Forelimb muscle (tissue), 1 donor: ENCODE measurements around the gene DPH1. TPM values are rescaled to one million over a fixed set of nuclear protein-coding genes. Genes with fewer than 3 reads are reported as not detected.

Experiments used
- DNase-seq: peaks from one replicate; pipeline ENCODE4 v3.0.0-alpha.2; 2013; ENCODE audit warnings: low read depth
- polyA plus RNA-seq: library from polyadenylated mRNA; unstranded; fragments of 120-200 nt; gene quantifications from one replicate; pipeline ENCODE4 v1.2.1, GENCODE V29; 2013; ENCODE audit not compliant: insufficient read length

Gene DPH1
- polyA plus RNA-seq, 1 donor = 30.9 TPM

DNA sequence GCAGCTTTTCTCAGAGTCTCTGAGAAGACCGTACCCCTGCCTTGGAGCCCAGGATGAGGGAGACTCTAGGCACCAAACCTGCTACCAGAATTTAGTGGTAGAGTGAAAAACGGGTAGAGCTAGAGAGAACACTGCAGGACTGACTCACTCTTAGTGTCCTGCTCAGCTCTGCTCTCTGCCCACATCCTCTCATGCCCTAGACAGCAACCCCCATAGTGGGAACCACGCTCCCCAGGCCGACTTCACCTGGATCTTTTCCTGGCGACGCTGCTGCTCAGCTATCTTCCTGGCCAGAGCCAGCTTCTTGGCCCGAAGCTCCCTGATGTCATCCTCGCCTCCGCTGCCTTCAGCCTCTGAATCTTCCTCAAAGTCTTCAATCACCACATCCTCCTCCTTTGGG, 51.6 kb downstream of the DPH1 start:
- no peak for DNase-seq

DNA sequence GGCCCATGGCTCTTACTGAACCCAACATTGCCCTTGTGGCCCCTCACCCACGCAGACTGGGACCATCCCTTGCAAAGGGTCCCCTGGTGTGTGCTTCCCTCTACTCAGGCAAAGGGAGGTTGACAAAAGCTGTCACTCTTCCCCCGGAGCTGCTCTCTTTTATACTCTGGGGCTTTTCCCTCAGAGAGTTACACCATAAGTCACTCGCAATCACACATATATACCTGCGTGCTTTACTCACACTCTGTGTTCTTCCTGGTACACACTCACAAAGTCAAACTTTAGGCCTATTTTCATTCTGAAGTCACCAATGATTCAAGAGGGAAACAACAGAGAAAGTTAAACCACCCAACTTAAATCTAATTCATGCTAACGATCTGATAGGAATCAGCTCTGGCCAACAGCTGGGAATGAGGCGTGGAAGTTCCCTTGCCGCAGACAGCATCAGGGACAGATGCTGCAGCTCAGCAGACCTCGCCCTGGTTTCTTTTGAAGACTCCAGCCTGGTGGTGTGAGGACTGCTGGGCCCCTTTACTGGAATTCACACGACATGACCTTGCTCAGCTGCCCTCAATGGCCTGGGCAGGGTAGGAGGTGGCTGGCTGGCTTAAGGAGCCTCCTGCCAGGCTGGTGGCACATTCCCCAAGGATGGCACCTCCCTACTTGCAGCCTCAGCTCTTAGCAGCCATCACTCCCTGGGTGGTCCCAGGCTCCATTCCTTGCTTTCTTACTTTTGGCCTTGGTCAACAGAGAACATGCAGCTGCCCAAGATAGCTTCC, 52.2 kb downstream of the DPH1 start:
- DNase-seq = no peak

DNA sequence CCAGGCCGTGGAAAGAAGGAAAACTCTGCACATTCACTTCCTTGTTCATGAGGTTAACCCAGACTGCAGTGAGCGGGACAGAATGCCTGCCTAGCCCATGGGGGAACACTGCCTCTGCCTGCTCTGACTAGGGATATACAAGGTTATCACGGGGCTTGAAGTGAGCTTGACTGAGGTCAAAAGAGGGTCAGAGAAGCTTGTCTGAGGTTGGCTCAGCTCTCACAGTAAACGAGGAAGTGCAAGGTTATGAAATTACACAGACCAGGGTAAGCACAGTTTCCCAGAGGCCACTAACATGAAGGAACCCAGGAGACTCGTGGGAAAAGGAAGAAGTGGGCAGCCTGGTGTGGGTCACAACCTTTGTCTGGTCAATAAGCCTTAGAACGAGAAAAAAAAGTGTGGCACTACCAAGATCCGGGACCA, 53.7 kb downstream of the DPH1 start:
- DNase-seq = no peak

- DNase-seq = no peak
Measured at GRCh38 chr17:2084036-2084765, 54.2 kb downstream of the DPH1 start.

GRCh38 chr17:2084766-2085647, 55.1 kb downstream of the DPH1 start:
- DNase-seq = no peak

DNA sequence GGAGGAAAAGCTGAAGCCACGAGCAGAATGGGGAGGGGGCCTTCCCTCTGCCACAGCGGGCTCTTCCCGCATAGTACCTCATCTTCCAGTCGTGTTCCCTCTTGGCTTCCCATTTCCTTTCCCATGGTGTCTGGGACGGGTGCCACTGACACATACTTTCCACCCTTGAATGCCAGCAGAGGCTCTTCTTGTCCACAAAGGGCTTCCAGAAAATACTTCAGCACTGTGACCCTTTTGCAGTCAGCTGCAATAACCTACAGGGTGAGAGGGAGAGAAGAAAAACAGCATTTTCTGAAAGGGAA, 55.6 kb downstream of the DPH1 start:
- no peak for DNase-seq

- DNase-seq = no peak
Measured at GRCh38 chr17:2086306-2086705, 56.4 kb downstream of the DPH1 start.

- no peak for DNase-seq
Measured at GRCh38 chr17:2087597-2088211, 57.8 kb downstream of the DPH1 start.

DNA sequence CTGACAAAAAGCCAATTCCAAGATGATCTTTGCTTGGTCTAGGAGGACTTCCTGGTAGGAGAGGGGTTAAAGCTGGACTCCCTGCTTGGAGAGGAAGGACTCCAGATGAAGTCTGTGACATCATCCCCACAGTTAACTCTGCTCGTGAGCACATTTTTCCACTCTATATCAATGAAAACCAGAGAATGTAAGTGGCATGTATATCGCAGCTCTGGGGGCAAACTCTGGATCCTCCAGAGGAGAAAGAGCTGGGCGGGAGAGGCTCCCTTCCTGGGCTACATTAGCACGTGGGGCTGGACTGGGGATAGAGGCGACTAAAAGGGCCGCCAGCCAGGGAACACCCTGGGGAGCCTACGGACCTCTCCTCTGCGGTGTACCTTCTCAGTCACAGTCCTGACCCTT, 59.1 kb downstream of the DPH1 start:
- no peak for DNase-seq

DNA sequence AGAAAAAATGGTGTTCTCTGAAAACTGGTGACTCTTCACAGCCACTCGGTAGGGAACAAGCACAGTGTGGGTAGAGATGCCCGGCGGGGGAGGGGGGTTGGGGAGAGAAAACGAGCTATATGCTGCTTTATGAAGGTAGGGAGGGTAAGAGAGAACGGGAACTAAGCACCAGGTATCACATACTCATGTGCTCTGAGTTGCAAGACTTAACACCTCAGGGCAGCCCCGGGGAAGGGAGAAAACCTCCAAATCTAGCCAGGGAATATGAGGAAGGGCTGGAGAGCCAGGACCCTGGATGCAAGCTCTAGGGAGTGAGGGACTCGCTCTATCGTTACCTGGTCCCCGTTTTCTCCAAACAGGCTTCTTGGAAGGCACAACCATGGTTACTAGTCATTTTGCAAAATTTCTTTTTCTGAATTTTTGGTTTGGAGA, 60.3 kb downstream of the DPH1 start:
- no peak for DNase-seq

- DNase-seq = no peak
Measured at GRCh38 chr17:2090804-2091534, 61.0 kb downstream of the DPH1 start.

GRCh38 chr17:2092253-2092652, 62.3 kb downstream of the DPH1 start:
- no peak for DNase-seq

- no peak for DNase-seq
Measured at GRCh38 chr17:2093349-2093748, 63.4 kb downstream of the DPH1 start.

Other genes with a start within 250 kb of the DPH1 start
- gene SMYD4, start 200.3 kb upstream of the DPH1 start, polyA plus RNA-seq = 7.9 TPM
- gene RPA1, start 200.1 kb upstream of the DPH1 start, polyA plus RNA-seq = 46.4 TPM
- 1.5 TPM for gene RTN4RL1, start 4.8 kb upstream of the DPH1 start, polyA plus RNA-seq
- 9.3 TPM for gene OVCA2, start 11.9 kb downstream of the DPH1 start, polyA plus RNA-seq
- gene HIC1, start 24.9 kb downstream of the DPH1 start, polyA plus RNA-seq = 34.5 TPM